Lower leg skin (tissue), 4 donors: ENCODE data around the gene ENTREP3. TPM values are rescaled to one million over a fixed set of nuclear protein-coding genes. Genes with fewer than 3 reads are reported as not detected.

ENCODE experiments used
- DNase-seq, 2 donors: peaks; one replicate each; pipeline ENCODE4 v3.0.0-alpha.2; 2019; ENCODE audit warnings: low spot score in 2 of 2
- H3K4me3 ChIP-seq: fragments of 200-600 bp; sonication (generic); 2 replicates; pipeline ENCODE4 v1.5.1; 2017; ENCODE audit warnings: mild to moderate bottlenecking, low read depth; ENCODE audit not compliant: poor library complexity, severe bottlenecking
- CTCF ChIP-seq, 3 donors: fragments of 450-650 bp; IDR thresholded peaks; one replicate each; pipeline ENCODE4 v1.5.1; 2016; ENCODE audit warnings: antibody characterized with exemption in 3 of 3, mild to moderate bottlenecking in 3 of 3, moderate library complexity in 2 of 3
- POLR2A ChIP-seq, 2 donors: fragments of 450-650 bp; IDR thresholded peaks; one replicate each; pipeline ENCODE4 v1.6.1; 2016 to 2017; ENCODE audit warnings: antibody characterized with exemption in 2 of 2, mild to moderate bottlenecking in 1 of 2, moderate library complexity in 1 of 2
- WGBS, 2 donors: methylation state at CpG; one replicate each; pipeline ENCODE4 v1.1.5; 2018; 5-methylcytosine and 5-hydroxymethylcytosine counted together
- intact Hi-C: fragments of 100-400 bp; cut with DNase I; formaldehyde crosslinking; loops from one replicate; pipeline ENCODE4 v1.15.0; 2023; ENCODE audit warnings: low total_unique reads
- total RNA-seq, 4 donors: library from RNA; depleted of rRNA; stranded (reverse); fragments of >200 nt; gene quantifications; one replicate each; pipeline ENCODE4 v1.1.0, GENCODE V29; 2016

The ENTREP3 gene
- total RNA-seq, 4 donors from 2014 or later = 9.6 to 26.0 (median 18.7) TPM

- H3K4me3 ChIP-seq = no peak overlapping the region
- no peak for TF ChIP-seq POLR2A (IDR thresholded peaks at IDR 0.05)
- TF ChIP-seq CTCF (IDR thresholded peaks at IDR 0.05) = no peak
- intact Hi-C loops = no loop called here
- no peak for DNase-seq
- 94 to 97% methylated on average over 12 of the region's 12 CpGs for WGBS, 2 donors
Observed at GRCh38 chr1:155284476-155284875, 29.2 kb upstream of the ENTREP3 start.

- H3K4me3 ChIP-seq = no peak overlapping the region
- TF ChIP-seq POLR2A (IDR thresholded peaks at IDR 0.05) = no peak
- TF ChIP-seq CTCF (IDR thresholded peaks at IDR 0.05) = no peak
- WGBS, 2 donors = 92 to 94% methylated on average over 29 of the region's 29 CpGs
- intact Hi-C loops = no loop called here
- no peak for DNase-seq
Observed at GRCh38 chr1:155282488-155283091, 27.3 kb upstream of the ENTREP3 start.

GRCh38 chr1:155279268-155279667 is 24.0 kb upstream of the ENTREP3 start:
- intact Hi-C loops = loop anchor here (5.0 kb wide), 1 partner anchor 43 kb away; the partner anchor contains the start of gene RUSC1
- TF ChIP-seq CTCF (IDR thresholded peaks at IDR 0.05) (no peak), POLR2A (IDR thresholded peaks at IDR 0.05) (no peak)
- no peak for DNase-seq
- H3K4me3 ChIP-seq = no peak overlapping the region
- 77 to 86% methylated on average over 2 of the region's 2 CpGs for WGBS, 2 donors

- DNase-seq = no peak
- WGBS, 2 donors = 59 to 67% methylated on average over 10 of the region's 10 CpGs
- no peak overlapping the region for H3K4me3 ChIP-seq
- intact Hi-C loops = loop anchor here (5.0 kb wide), 1 partner anchor 44 kb away; the partner anchor contains the start of gene RUSC1
- TF ChIP-seq CTCF (IDR thresholded peaks at IDR 0.05) = no peak
- TF ChIP-seq POLR2A (IDR thresholded peaks at IDR 0.05) = no peak
Observed at GRCh38 chr1:155278689-155279160, 23.4 kb upstream of the ENTREP3 start.

- WGBS, 2 donors = 0 to 2% methylated on average over 17 to 28 of the region's 29 CpGs
- peak; percentile 33 to 92 for DNase-seq
- intact Hi-C loops = loop anchor here (5.0 kb wide), 1 partner anchor 44 kb away; the partner anchor contains the start of gene RUSC1
- TF ChIP-seq POLR2A (IDR thresholded peaks at IDR 0.05) (no peak), CTCF (IDR thresholded peaks at IDR 0.05) (no peak)
- peak overlapping the region; percentile 57 for H3K4me3 ChIP-seq
Observed at GRCh38 chr1:155277902-155278688, 22.8 kb upstream of the ENTREP3 start.
